Activated naive CD8-positive, alpha-beta T cell treated with anti-CD3 and anti-CD28 coated beads, Interleukin-2, amount 10 ng/mL, durations not matched to agents 7 days and 5 days (primary cell): ENCODE results near the gene CCDC102A. TPM values are rescaled to one million over a fixed set of nuclear protein-coding genes. Genes with fewer than 3 reads are reported as not detected.

ENCODE experiments used
- ATAC-seq: fragments of 150-1000 bp; cut with Tn5 transposase; one replicate; pipeline ENCODE4 v1.10.0; 2021; ENCODE audit warnings: low read depth, moderate library complexity
- POLR2A ChIA-PET: fragments of 350-600 bp; sonication (Branson Sonifier 250); formaldehyde crosslinking; loops from one replicate; lab custom pipeline; 2021; ENCODE audit warnings: antibody characterized with exemption; lab: Charles Lee
- DNase-seq: peaks from one replicate; pipeline ENCODE4 v3.0.0; 2021
- H3K27ac Mint-ChIP-seq: one replicate; pipeline ENCODE4 v1.8.0; 2022; ENCODE audit warnings: mild to moderate bottlenecking, mixed read lengths
- H3K27me3 Mint-ChIP-seq: one replicate; pipeline ENCODE4 v1.8.0; 2022; ENCODE audit warnings: mild to moderate bottlenecking, moderate library complexity, mixed read lengths
- H3K36me3 Mint-ChIP-seq: one replicate; pipeline ENCODE4 v1.8.0; 2021; ENCODE audit warnings: mild to moderate bottlenecking, mixed read lengths
- H3K4me1 Mint-ChIP-seq: one replicate; pipeline ENCODE4 v1.8.0; 2021; ENCODE audit warnings: mixed read lengths
- H3K4me3 Mint-ChIP-seq: one replicate; pipeline ENCODE4 v1.8.0; 2022; ENCODE audit warnings: mild to moderate bottlenecking, moderate library complexity, mixed read lengths
- H3K9me3 Mint-ChIP-seq: one replicate; pipeline ENCODE4 v1.8.0; 2021; ENCODE audit warnings: mixed read lengths
- total RNA-seq, 2 experiments: library from RNA; stranded (reverse); gene quantifications; one replicate each; pipeline ENCODE4 v1.2.3, GENCODE V29; 2021

The CCDC102A gene
- total RNA-seq, 2 experiments from 2014 or later: 11.3 to 15.1 TPM

GRCh38 chr16:57518922-57519321 is 17.4 kb downstream of the CCDC102A start:
- Mint-ChIP-seq H3K36me3 (peaks cover 8% of the 10 kb centered on the region), H3K4me1 (peaks cover 6% of the 10 kb centered on the region), H3K27ac (peak overlapping the region; percentile 43), H3K4me3 (no peak overlapping the region), H3K9me3 (no peaks in the 10 kb centered on the region), H3K27me3 (no peaks in the 10 kb centered on the region)
- DNase-seq (no peak), ATAC-seq (no peak)
- POLR2A ChIA-PET: interaction anchor here (1.2 to 3.0 kb wide), 6 partner anchors 18 to 101 kb away, joined by 3 to 12 read pairs (median 6); partner anchors contain the start of genes ADGRG5, CCDC102A and POLR2C

DNA sequence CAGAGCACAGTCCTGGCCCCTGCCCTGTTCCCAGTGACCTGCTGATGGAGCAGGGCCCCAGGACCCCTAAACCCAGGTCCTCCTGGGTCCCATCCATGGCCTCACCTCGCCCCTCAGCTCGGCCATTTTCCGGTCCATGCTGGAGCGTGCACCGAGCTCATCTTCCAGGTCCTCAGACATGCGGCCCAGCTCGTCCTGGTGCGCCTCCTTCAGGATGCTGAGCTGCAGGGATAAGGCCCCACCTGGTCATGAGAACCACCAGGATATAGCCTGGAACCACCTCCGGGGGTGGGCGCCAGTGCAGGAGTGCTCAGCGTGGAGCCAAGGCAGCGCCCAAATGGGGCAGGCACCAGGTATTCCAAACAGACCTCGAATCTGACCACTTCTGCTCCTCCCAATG is 17.9 kb downstream of the CCDC102A start:
- H3K9me3 Mint-ChIP-seq: no peaks in the 10 kb centered on the region
- no peak overlapping the region for H3K4me3 Mint-ChIP-seq
- peak overlapping the region; percentile 43 for H3K27ac Mint-ChIP-seq
- no peaks in the 10 kb centered on the region for H3K27me3 Mint-ChIP-seq
- DNase-seq: no peak
- POLR2A ChIA-PET: interaction anchor here (1.0 to 3.0 kb wide), 8 partner anchors 19 to 100 kb away, joined by 3 to 12 read pairs (median 4); partner anchors contain the start of genes ADGRG5, CCDC102A, CIAPIN1 and COQ9
- peaks cover 8% of the 10 kb centered on the region for H3K36me3 Mint-ChIP-seq
- no peak for ATAC-seq
- H3K4me1 Mint-ChIP-seq: peaks cover 6% of the 10 kb centered on the region

GRCh38 chr16:57517397-57518367 is 18.7 kb downstream of the CCDC102A start:
- Mint-ChIP-seq H3K27me3 (no peaks in the 10 kb centered on the region), H3K36me3 (peaks cover 8% of the 10 kb centered on the region), H3K4me1 (peaks cover 2% of the 10 kb centered on the region), H3K27ac (no peak overlapping the region), H3K4me3 (no peak overlapping the region), H3K9me3 (no peaks in the 10 kb centered on the region)
- POLR2A ChIA-PET: interaction anchor here (1.0 to 3.0 kb wide), 5 partner anchors 32 to 218 kb away, joined by 3 to 12 read pairs (median 3); partner anchors contain the start of genes CIAPIN1, COQ9, DOK4 and KATNB1
- DNase-seq (no peak), ATAC-seq (no peak)

- no peaks in the 10 kb centered on the region for H3K9me3 Mint-ChIP-seq
- H3K27me3 Mint-ChIP-seq: no peaks in the 10 kb centered on the region
- peak overlapping the region; percentile 59 for H3K27ac Mint-ChIP-seq
- POLR2A ChIA-PET: interaction anchor here (1.2 kb wide), 1 partner anchor 219 kb away, joined by 3 read pairs; the partner anchor contains the start of gene KATNB1
- H3K4me1 Mint-ChIP-seq: peaks cover 1% of the 10 kb centered on the region
- ATAC-seq (no peak), DNase-seq (no peak)
- no peak overlapping the region for H3K4me3 Mint-ChIP-seq
- peaks cover 8% of the 10 kb centered on the region for H3K36me3 Mint-ChIP-seq
These were observed 19.6 kb downstream of the CCDC102A start for GRCh38 chr16:57516773-57517172.

DNA sequence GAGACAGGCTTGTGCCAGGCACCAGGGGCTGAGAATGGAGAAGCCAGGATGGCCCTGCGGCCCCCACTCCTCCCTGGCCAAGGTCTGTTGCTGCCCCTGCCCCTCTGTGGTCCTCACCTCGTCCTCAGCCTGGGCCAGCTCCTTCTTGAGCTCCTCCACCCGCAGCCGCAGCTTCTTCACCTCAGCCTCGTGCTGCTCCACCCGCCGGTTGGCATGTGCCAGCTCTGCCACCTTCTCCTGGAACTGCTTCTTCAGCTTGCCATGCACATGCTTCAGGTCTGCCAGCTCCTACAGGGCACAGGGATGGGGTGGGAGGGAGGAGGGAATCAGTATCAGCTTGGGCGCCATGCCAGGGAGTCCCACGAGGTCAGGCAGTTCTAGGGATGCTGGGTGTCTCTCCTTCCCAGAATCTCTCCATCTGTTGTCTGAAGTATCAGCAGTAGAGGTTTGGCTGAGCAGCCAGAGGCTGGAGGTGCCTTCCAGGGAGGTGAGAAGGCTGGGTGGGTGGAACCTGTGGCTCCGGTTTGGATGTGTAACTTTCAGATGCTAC is 20.1 kb downstream of the CCDC102A start:
- no peaks in the 10 kb centered on the region for H3K27me3 Mint-ChIP-seq
- no peak overlapping the region for H3K4me3 Mint-ChIP-seq
- H3K36me3 Mint-ChIP-seq: peaks cover 8% of the 10 kb centered on the region
- no peak for ATAC-seq
- peaks cover 1% of the 10 kb centered on the region for H3K4me1 Mint-ChIP-seq
- POLR2A ChIA-PET: no interaction called here
- no peak overlapping the region for H3K27ac Mint-ChIP-seq
- DNase-seq: no peak
- H3K9me3 Mint-ChIP-seq: no peaks in the 10 kb centered on the region

DNA sequence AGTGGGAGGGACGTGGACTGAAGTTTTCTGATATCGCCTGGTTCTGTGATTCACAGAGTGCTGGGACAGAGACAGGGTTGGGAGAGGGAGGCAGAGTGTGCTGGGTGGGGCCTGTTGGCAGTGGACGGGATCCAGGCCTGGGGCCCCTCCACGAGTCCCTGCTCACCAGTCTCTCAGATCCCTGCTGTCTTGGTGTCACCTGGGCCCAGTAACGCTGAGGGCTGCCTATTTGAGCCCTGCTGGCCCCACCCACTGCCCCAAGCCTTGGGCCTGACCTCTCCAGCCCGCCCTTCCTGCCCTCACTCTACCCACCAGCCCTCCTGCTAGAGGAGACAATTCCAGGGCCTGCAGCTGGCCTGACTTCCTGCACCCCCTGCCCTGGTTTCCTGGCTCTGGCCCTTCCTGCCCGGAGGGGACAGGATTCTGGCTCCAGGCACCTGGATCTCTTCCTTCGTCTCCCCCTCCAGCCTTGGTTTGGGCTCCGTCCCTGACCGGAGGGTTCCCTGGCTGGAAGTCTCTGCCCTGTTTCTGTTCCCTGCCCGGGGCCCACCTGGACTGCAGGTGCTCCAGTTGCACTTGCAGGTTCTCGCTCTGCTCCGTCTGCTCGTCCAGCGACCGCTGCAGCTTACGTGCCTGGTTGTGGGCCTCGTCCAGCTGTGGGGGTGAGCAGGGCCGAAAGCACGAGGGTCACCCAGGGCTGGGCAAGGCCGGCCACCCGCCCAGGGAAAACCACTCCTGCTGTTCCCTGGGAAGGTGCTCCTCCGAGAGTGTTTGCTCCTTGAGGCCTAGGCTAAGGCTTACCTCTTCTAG is 21.4 kb downstream of the CCDC102A start:
- no peaks in the 10 kb centered on the region for H3K9me3 Mint-ChIP-seq
- H3K4me1 Mint-ChIP-seq: no peaks in the 10 kb centered on the region
- H3K27me3 Mint-ChIP-seq: no peaks in the 10 kb centered on the region
- H3K4me3 Mint-ChIP-seq: no peak overlapping the region
- H3K36me3 Mint-ChIP-seq: peaks cover 8% of the 10 kb centered on the region
- POLR2A ChIA-PET: no interaction called here
- DNase-seq (peak; percentile 23), ATAC-seq (no peak)
- no peak overlapping the region for H3K27ac Mint-ChIP-seq

- no peaks in the 10 kb centered on the region for H3K9me3 Mint-ChIP-seq
- H3K4me3 Mint-ChIP-seq: no peak overlapping the region
- H3K4me1 Mint-ChIP-seq: no peaks in the 10 kb centered on the region
- DNase-seq (no peak), ATAC-seq (no peak)
- POLR2A ChIA-PET: no interaction called here
- H3K27me3 Mint-ChIP-seq: no peaks in the 10 kb centered on the region
- peaks cover 8% of the 10 kb centered on the region for H3K36me3 Mint-ChIP-seq
- H3K27ac Mint-ChIP-seq: no peak overlapping the region
These were observed 22.0 kb downstream of the CCDC102A start for GRCh38 chr16:57514371-57514770.

DNA sequence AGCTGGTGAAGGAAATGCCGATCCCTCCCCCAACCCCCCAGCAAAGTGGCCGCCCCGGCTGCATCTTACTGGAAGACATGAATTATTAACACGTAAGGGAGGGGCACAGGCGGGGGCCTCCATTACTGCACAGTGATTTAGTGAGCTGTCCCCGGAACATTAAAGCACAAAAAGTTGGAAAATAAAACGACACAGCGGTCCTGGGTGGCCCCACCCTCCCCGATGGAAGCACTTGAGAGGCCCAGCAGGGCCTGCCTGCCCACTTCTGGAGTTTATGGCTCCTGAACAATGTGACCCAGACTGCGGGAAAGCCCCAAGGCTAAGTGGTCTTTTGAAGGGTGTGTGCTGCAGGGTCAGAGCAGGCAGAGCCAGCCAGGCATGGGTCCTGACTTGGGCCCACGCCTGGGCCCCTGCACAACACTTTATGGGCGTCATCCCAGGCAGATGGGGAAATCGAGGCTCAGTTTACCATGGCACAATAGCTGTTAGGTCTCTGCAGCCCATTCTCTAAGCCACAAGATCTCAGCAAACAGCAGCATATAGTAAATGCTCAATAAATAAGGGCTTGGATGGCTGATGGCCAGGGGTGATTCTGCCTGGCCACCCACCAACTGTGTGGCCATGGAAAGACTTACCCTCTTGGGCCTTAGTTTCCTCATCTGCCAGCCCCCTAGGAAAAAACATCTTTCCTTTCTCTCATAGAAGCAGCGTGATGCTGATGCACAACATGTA is 22.8 kb downstream of the CCDC102A start:
- Mint-ChIP-seq H3K36me3 (peaks cover 4% of the 10 kb centered on the region), H3K4me3 (no peak overlapping the region), H3K9me3 (no peaks in the 10 kb centered on the region), H3K4me1 (no peaks in the 10 kb centered on the region), H3K27me3 (no peaks in the 10 kb centered on the region), H3K27ac (no peak overlapping the region)
- POLR2A ChIA-PET: no interaction called here
- ATAC-seq (no peak), DNase-seq (no peak)

- no peak for DNase-seq
- no peak for ATAC-seq
- POLR2A ChIA-PET: no interaction called here
- no peaks in the 10 kb centered on the region for H3K4me1 Mint-ChIP-seq
- no peak overlapping the region for H3K4me3 Mint-ChIP-seq
- peaks cover 4% of the 10 kb centered on the region for H3K36me3 Mint-ChIP-seq
- H3K27ac Mint-ChIP-seq: no peak overlapping the region
- no peaks in the 10 kb centered on the region for H3K9me3 Mint-ChIP-seq
- no peaks in the 10 kb centered on the region for H3K27me3 Mint-ChIP-seq
These were observed 23.9 kb downstream of the CCDC102A start for GRCh38 chr16:57512296-57513001.

DNA sequence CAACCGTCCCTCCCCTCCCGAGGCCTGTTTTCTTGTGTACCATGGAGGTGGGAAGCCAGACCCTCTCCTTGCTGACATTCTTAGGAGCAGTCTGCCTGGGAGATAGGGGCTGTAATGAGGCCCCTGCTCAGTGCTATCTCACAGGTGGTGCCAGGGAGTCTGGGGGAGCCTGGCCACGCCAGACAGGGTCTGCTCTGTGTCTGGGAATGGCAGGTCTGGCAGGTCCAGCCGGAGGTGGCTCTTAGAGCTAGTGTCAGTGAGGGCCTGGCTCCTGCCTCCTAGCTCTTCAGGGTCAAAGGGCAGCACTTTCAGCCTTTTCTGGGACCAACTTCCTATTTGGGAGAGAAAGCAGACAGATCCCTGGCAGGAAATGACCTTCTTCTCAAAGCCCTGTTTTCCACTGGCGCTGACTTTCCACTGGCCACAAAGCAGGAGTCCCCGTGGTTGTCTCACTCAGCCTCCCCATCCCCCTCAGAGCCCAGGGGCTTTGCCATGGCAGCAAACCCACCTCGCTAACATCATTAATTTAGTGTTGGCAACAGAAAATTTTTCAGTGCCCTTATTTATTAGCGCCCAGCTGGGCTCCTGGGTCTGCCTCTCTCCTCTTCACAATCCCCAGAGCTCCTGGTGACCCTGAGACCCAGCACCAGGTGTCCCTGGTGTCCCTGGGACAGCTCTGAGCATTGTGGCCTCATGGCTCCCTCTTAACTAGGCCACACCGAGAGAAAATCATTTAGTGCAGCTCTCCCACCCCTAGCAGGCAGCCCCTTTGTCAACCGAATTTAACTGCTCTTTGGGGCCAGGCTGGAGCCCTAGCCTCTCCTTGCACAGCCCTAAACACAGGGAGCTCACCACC is 26.1 kb downstream of the CCDC102A start:
- ATAC-seq: no peak
- no peak for DNase-seq
- H3K9me3 Mint-ChIP-seq: no peaks in the 10 kb centered on the region
- H3K4me3 Mint-ChIP-seq: no peak overlapping the region
- no peak overlapping the region for H3K27ac Mint-ChIP-seq
- H3K36me3 Mint-ChIP-seq: no peaks in the 10 kb centered on the region
- H3K4me1 Mint-ChIP-seq: peaks cover 2% of the 10 kb centered on the region
- H3K27me3 Mint-ChIP-seq: no peaks in the 10 kb centered on the region
- POLR2A ChIA-PET: no interaction called here

DNA sequence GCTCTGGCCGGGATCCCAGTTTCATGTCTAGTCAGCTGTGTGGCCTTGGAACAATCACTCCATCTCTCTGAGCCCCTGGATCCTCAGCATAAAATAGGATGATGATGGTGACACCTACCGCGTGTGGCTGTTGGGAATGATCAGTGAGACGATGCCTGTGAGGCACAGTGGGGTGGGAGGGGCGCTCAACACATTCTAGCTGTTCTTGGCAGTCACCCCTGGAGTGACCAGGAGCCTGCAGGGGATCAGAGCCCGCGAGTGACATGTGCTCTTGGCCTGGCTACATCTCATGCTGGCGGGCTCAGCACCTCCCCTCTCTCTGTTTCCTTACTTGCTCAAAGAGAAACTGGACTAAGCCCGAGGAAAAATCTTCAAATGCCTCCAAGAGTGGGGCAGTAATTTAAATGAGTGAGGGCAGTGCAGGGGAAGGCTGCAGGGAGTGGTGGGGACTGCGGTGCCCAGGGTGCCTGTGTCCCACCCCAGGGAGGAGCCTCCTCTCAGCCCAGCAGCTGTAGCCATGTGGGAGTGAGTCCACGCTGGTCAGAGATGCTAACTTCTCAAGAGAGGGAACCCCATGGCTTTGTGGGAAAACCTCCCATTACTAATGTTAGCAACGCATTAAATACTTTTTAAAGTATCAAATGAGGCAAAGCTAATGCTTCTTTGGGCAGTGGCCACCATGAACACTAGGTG is 27.0 kb downstream of the CCDC102A start:
- POLR2A ChIA-PET: no interaction called here
- Mint-ChIP-seq H3K27me3 (no peaks in the 10 kb centered on the region), H3K4me1 (peaks cover 2% of the 10 kb centered on the region), H3K9me3 (no peaks in the 10 kb centered on the region), H3K27ac (no peak overlapping the region), H3K36me3 (no peaks in the 10 kb centered on the region), H3K4me3 (no peak overlapping the region)
- DNase-seq (no peak), ATAC-seq (no peak)
